ENCODE data around the gene SNW1.
A peak's percentile ranks its signal among the peaks of the same experiment; 100 is the strongest.
"Not testable (repeated sequence)": the region's sequence is repeated elsewhere in the genome, so short reads cannot be mapped to it uniquely, and the experiment has no call there.

SNW1 gene

GRCh38 chr14:77752266-77752665, 8.7 kb downstream of the SNW1 start:
- no peak for DNase-seq (ENCODE audit: low read depth in 1 of 2, low spot score in 1 of 2)

DNA sequence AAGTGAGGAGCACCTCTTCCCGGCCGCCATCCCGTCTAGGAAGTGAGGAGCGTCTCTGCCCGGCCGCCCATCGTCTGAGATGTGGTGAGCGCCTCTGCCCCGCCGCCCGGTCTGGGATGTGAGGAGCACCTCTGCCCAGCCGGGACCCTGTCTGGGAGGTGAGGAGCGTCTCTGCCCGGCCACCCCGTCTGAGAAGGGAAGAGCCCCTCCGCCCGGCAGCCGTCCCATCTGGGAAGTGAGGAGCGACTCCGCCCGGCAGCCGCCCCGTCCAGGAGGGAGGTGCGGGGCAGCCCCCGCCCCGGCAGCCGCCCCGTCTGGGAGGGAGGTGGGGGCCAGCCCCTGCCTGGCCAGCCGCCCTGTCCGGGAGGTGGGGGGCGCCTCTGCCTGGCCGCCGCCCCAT, 13.5 kb downstream of the SNW1 start:
- DNase-seq (ENCODE audit: low read depth in 1 of 2, low spot score in 1 of 2), result not testable (repeated sequence)

DNA sequence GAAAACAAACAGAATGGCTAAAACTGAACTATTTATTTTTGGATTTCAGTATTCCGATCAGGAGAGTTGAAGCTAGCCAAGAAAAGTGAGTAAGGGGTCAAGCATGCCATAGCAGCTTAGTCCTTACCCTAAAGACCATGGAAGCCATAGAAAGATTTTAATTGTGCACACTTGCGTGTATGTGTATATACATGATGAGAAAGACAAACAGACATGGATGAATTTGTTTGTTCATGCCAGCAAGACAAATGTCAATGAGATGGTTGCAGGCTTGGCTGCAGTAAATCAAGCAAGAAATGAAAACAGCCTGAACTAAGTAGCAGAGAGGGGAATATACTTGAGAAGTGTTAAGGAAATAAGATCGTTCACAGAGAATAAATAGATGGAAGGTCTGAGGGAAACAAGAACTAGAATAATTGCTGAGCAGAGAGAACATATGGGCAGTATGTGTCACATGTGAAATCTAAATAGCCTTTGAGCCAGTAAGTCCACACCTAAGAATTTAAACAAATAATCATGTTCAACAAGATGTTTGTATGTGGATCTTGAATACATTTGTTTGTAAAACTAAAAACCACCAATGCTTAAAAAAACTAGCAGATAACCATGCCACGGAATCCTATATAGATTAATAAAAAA, 14.8 kb downstream of the SNW1 start:
- DNase-seq (ENCODE audit: low read depth in 1 of 2, low spot score in 1 of 2), result no peak

- no peak for DNase-seq (ENCODE audit: low read depth in 1 of 2, low spot score in 1 of 2)
Measured at GRCh38 chr14:77741438-77741837, 19.5 kb downstream of the SNW1 start.

- peak in 1 of 2 donors; percentile 4 for DNase-seq (ENCODE audit: low read depth in 1 of 2, low spot score in 1 of 2)
Measured at GRCh38 chr14:77738559-77739250, 22.3 kb downstream of the SNW1 start.

- DNase-seq (ENCODE audit: low read depth in 1 of 2, low spot score in 1 of 2), result no peak
Measured at GRCh38 chr14:77730976-77731497, 29.9 kb downstream of the SNW1 start.

GRCh38 chr14:77722301-77722700, 38.7 kb downstream of the SNW1 start:
- no peak for DNase-seq (ENCODE audit: low read depth in 1 of 2, low spot score in 1 of 2)

DNA sequence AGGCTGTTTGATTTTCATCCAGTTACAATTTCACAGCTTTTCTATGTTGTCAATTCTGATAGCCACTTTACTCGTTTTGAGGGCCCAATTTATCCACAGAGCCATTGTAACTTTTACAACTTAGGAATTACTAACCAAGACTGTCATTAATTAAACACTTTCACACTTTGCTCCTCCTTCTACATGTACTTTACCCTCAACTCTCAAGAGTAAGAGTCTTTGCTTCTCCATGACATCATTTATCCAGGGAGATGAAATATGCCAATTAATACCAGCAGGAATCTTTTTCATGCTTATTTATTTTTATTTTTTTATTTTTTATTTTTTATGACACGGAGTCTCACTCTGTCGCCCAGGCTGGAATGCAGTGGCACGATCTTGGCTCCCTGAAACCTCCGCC, 39.5 kb downstream of the SNW1 start:
- DNase-seq (ENCODE audit: low read depth in 1 of 2, low spot score in 1 of 2), result no peak

DNA sequence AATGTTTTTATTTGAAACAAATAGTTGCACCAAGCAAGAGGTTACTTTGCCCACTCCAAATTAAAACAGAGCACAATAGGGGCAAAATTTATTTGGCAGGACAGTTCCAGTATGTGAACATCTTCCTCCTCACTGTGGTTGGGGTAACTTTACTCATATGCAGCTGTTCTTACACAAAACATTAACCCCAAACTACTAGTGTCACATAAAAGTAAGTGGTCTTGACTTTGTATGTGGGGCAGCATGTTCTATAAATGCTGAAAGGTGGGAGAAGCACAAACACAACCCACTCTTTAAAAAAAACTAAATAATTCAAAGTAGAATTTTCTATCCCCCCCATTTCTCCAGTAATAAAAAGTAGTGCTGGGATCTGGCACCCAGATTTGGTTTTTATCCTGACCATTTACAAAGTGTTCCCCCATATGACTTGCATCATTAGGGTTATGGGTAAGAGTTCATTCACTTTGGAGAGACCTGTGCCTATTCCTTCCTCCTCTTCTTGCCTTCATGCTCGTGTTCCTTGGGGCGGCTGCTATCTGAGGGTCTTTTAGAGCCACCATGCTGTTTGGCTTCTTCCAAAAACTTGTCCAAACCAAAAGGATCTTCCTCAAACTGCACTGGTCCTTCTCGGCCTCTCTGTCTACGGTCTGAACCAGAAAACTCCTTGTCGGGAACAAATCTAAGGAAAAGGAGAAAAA, 43.2 kb downstream of the SNW1 start:
- DNase-seq (ENCODE audit: low read depth in 1 of 2, low spot score in 1 of 2), result no peak

GRCh38 chr14:77714926-77715325, 46.0 kb downstream of the SNW1 start:
- DNase-seq (ENCODE audit: low read depth in 1 of 2, low spot score in 1 of 2), result no peak

- no peak for DNase-seq (ENCODE audit: low read depth in 1 of 2, low spot score in 1 of 2)
Measured at GRCh38 chr14:77710364-77710763, 50.6 kb downstream of the SNW1 start.

DNA sequence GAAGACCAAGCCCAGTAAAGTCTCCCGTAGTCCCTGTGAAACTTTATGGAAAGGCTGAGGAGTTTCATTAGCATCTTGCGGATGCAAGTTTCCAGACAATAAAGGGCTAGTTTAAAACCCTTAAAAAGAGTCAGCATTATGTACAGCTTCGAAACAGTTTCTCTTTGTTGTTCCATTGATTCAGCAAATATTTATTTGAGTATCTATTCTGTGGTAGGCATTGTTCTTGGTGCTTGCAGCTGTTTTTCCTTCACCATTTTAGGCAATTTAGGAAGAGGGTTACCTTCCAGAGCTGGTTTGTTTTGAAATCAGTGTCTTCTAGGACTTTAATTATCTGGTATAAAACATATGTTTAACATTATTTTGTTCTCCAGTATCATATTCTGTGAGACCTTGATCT, 51.5 kb downstream of the SNW1 start:
- DNase-seq (ENCODE audit: low read depth in 1 of 2, low spot score in 1 of 2), result no peak

DNA sequence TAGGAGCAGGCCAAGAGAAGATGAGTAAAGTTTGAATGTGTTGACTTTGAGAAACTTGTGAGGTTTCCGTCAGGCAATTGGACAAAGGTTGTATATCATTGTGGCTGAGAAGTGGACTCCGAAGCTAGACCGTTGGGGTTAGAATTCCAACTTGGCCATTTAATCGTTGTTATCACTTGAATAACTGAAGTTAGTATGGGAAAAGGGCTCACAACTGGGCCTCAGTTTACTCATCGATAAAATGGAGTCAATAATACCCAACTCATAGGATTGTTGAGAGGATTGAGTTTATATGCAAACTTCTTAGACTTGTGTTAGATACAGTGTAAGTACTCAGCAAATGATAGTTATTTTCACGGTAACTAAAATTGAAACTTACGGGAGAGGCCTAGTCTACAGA, 52.2 kb downstream of the SNW1 start:
- DNase-seq (ENCODE audit: low read depth in 1 of 2, low spot score in 1 of 2), result no peak

GRCh38 chr14:77707724-77708408, 53.1 kb downstream of the SNW1 start, which contains the start of the genes ALKBH1 and SLIRP:
Gene ALKBH1, minus strand, starts transcription at chr14:77708023. Its CDS starts 19 bp downstream, at chr14:77708004.
Gene SLIRP, plus strand, starts transcription at chr14:77708103. Its CDS starts 9 bp downstream, at chr14:77708112.
- peak; percentile 73 to 88 for DNase-seq (ENCODE audit: low read depth in 1 of 2, low spot score in 1 of 2)

DNA sequence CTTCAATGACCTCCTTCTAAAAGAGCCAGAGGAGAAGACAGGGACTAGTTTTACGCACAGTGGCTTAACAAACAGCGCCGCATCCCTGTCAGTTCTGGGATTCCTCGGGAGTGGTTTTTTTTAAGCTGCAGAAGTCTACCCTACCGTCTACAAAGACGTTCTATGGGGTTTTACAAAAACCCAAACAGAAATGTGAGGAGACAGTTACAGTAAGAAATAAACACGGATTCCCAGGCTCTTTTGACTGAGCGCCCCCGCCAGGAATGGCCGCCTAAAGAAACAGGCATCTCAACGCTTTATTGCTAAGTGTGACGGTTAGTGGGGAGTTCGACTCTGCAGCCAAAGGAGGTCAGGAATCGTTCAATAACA, 53.6 kb downstream of the SNW1 start:
- DNase-seq (ENCODE audit: low read depth in 1 of 2, low spot score in 1 of 2), result no peak

DNA sequence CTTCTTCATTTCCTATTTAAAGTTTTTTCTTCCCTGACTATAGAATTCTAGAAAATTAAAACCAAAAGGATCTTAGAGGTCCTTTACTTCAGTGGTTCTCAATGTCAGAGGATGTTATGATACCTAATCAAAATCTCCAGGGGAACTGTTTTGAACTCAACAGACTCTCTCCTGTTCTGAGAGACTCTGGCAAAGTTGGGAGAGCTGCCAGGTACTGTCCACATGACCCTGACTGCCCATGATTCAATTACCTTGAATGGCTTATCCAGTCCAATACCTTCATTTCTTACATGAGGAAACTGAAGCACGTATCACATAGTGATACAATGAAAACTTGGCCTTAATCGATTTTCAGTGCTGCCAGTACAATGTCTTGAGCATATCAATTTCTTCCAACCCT, 69.7 kb downstream of the SNW1 start:
- no peak for DNase-seq (ENCODE audit: low read depth in 1 of 2, low spot score in 1 of 2)

GRCh38 chr14:77682158-77682553, 78.8 kb downstream of the SNW1 start:
- no peak for DNase-seq (ENCODE audit: low read depth in 1 of 2, low spot score in 1 of 2)

DNA sequence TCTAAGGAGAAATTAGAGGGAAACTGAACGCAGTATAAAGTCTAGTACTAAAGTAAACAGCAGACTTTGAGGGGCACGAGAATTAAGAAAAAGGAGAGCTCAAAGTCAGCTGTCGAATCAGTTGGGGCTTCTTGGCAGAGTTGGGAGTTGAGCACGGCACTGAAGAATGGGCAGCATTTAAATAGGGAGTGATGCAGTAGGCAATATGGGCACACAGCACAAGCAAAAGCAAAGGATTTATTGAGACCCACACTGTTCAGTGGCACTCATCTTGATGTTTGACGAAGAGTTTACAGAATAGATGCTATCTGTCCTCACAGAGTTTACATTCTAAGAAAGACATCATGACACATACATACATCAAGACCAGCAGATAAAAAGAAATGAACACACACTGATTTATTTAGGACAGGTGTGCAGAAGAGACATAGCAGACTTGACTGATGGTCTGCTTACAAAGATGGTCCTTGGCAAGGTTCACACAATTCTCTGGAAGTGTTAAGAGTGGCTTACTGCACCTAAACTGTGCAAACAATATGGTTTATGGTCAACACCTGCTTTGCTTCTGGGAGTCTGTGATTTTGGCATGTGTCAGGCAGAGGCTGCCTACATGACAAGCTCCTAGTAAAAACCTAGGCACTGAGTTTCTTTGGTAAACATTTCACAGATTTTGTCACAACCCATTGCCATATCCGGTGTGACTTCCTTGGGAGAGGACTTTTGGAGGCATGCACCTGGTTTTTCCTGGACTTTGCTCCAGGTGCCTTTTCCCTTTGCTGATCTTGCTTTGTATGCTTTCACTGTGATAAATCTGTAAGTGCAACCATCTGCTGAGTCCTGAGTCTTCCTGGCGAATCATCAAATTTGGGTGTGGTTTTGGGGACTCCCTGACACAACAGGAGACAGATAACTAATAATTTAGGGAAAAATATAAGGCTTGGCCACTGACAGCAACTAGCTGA, 79.5 kb downstream of the SNW1 start:
- no peak for DNase-seq (ENCODE audit: low read depth in 1 of 2, low spot score in 1 of 2)

- no peak for DNase-seq (ENCODE audit: low read depth in 1 of 2, low spot score in 1 of 2)
Measured at GRCh38 chr14:77674931-77675330, 86.0 kb downstream of the SNW1 start.

GRCh38 chr14:77673193-77673592, 87.8 kb downstream of the SNW1 start:
- no peak for DNase-seq (ENCODE audit: low read depth in 1 of 2, low spot score in 1 of 2)

Data from activated CD4-positive, alpha-beta T cell treated with anti-CD3 and anti-CD28 coated beads, Interleukin-2, amount 50 U/mL, for 24 hours (primary cell).